PC-9 (cell line): Measurements from ENCODE around the gene POP5. TPM values are rescaled to one million over a fixed set of nuclear protein-coding genes. Genes with fewer than 3 reads are reported as not detected.

ENCODE experiments used
- BruUV-seq: library from RNA; stranded (reverse); fragments of 400-500 nt; replicated peaks from 2 replicates; lab custom pipeline; 2021; lab: Mats Ljungman, UMichigan
- CTCF ChIA-PET: fragments of 300-600 bp; sonication (Branson Sonifier 250); formaldehyde crosslinking; loops from one replicate; lab custom pipeline; 2022; ENCODE audit warnings: antibody characterized with exemption; lab: Charles Lee
- POLR2A ChIA-PET: fragments of 300-600 bp; sonication (Branson Sonifier 250); formaldehyde crosslinking; loops from one replicate; lab custom pipeline; 2022; ENCODE audit warnings: antibody characterized with exemption; ENCODE audit not compliant: unreplicated experiment; lab: Charles Lee
- DNase-seq, 2 experiments: peaks; one replicate each; pipeline versions ENCODE4 v3.0.0 to v3.0.0-alpha.2; 2015 to 2022; ENCODE audit warnings: mixed read lengths in 1 of 2
- H2AFZ ChIP-seq: fragments of 200-600 bp; sonication (generic); 2 replicates; pipeline ENCODE4 v1.8.1; 2017; ENCODE audit warnings: antibody characterized with exemption
- H3F3A ChIP-seq: fragments of 200-600 bp; sonication (generic); 2 replicates; pipeline ENCODE4 v1.8.1; 2017; ENCODE audit warnings: antibody characterized with exemption, mild to moderate bottlenecking, low read depth; ENCODE audit not compliant: insufficient read depth
- H3K27ac ChIP-seq: fragments of 200-600 bp; sonication (generic); 2 replicates; pipeline ENCODE4 v1.6.1; 2016; ENCODE audit warnings: mixed run types
- H3K27me3 ChIP-seq: fragments of 200-600 bp; sonication (generic); 2 replicates; pipeline ENCODE4 v1.6.1; 2016; ENCODE audit warnings: low read depth, mixed run types; ENCODE audit not compliant: insufficient read depth
- H3K36me3 ChIP-seq: fragments of 200-600 bp; sonication (generic); 2 replicates; pipeline ENCODE4 v1.6.1; 2016; ENCODE audit warnings: low read depth, mixed run types
- H3K4me1 ChIP-seq: fragments of 200-600 bp; sonication (generic); replicated peaks from 2 replicates; pipeline ENCODE4 v1.6.1; 2016; ENCODE audit warnings: mixed run types; ENCODE audit not compliant: insufficient read depth
- H3K4me2 ChIP-seq: fragments of 200-600 bp; sonication (generic); 2 replicates; pipeline ENCODE4 v1.6.1; 2017; ENCODE audit warnings: mixed run types
- H3K4me3 ChIP-seq: fragments of 200-600 bp; sonication (generic); 2 replicates; pipeline ENCODE4 v1.6.1; 2016; ENCODE audit warnings: mixed run types
- H3K79me2 ChIP-seq: fragments of 200-600 bp; sonication (generic); 2 replicates; pipeline ENCODE4 v1.6.1; 2017; ENCODE audit warnings: low read depth, mixed run types
- H3K9me2 ChIP-seq: fragments of 200-600 bp; sonication (generic); 2 replicates; pipeline ENCODE4 v1.8.1; 2017; ENCODE audit warnings: mild to moderate bottlenecking; ENCODE audit not compliant: insufficient read depth
- H3K9me3 ChIP-seq: fragments of 200-600 bp; sonication (generic); 2 replicates; pipeline ENCODE4 v1.8.1; 2016; ENCODE audit warnings: low read depth; ENCODE audit not compliant: insufficient read depth
- H4K20me1 ChIP-seq: fragments of 200-600 bp; sonication (generic); 2 replicates; pipeline ENCODE4 v1.8.1; 2017; ENCODE audit not compliant: insufficient read depth
- EZH2 ChIP-seq: fragments of 200-600 bp; sonication (generic); IDR thresholded peaks from 2 replicates; pipeline ENCODE4 v1.8.0; 2017; ENCODE audit warnings: antibody characterized with exemption, low read depth
- intact Hi-C: fragments of 100-400 bp; cut with micrococcal nuclease; formaldehyde crosslinking; loops from one replicate; pipeline ENCODE4 v1.10.0; 2022; ENCODE audit not compliant: unreplicated experiment
- total RNA-seq: library from RNA; stranded (reverse); gene quantifications from 2 replicates; pipeline ENCODE4 v1.2.3, GENCODE V29; 2021
- TF ChIP-seq, protein P1 (sequence below): fragments of 200-600 bp; sonication (generic); conservative IDR thresholded peaks from 2 replicates; pipeline ENCODE4 v1.6.1; 2017; ENCODE audit warnings: mixed run types, antibody characterized with exemption, mild to moderate bottlenecking, moderate library complexity

Gene POP5
- total RNA-seq, 1 experiment from 2014 or later = 26.5 TPM

DNA sequence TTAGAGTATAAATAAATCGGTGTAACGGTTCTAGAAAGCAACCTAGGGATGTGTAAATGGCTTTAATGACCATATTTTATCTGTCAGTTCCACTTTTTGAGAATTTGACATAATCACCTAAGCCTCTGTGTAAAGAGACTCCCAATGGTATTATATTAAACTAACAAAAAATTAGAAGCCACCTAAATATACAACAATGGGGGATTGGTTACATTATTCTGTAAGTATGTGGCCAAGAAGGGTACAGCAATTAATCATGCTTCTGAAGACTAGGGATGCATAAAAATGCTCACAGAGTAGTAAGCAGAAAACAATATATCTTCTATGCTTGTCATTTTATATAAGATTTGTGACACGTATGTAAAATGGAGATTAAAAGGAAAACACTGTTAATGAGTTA lies 36.5 kb downstream of the POP5 start:
- CTCF ChIA-PET = no interaction called here
- Histone ChIP-seq H3K36me3 (peaks cover 25% of the 10 kb centered on the region), H3K4me3 (no peak overlapping the region)

DNA sequence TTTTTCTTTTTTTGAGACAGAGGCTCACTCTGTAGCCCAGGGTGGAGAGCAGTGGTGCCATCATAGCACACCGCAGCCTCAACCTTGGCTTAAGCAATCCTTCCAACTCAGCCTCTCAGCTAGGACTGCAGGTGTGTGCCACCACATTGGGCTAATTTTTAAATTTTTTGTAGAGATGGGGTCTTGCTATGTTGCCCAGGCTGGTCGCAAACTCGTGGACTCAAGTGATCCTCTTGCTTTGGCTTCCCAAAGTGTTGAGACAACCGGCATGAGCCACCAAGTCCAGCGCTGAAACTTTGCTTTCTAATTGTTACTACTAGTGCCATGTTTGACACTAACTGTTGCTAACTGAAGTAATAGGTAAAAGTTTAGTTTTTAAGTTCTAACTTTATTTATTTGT lies 39.0 kb downstream of the POP5 start:
- no peak for TF ChIP-seq EZH2
- TF ChIP-seq, protein P1, sequence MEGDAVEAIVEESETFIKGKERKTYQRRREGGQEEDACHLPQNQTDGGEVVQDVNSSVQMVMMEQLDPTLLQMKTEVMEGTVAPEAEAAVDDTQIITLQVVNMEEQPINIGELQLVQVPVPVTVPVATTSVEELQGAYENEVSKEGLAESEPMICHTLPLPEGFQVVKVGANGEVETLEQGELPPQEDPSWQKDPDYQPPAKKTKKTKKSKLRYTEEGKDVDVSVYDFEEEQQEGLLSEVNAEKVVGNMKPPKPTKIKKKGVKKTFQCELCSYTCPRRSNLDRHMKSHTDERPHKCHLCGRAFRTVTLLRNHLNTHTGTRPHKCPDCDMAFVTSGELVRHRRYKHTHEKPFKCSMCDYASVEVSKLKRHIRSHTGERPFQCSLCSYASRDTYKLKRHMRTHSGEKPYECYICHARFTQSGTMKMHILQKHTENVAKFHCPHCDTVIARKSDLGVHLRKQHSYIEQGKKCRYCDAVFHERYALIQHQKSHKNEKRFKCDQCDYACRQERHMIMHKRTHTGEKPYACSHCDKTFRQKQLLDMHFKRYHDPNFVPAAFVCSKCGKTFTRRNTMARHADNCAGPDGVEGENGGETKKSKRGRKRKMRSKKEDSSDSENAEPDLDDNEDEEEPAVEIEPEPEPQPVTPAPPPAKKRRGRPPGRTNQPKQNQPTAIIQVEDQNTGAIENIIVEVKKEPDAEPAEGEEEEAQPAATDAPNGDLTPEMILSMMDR = no peak
- Histone ChIP-seq H2AFZ (no peak overlapping the region), H3K4me3 (no peak overlapping the region), H3K4me1 (peaks cover 26% of the 10 kb centered on the region), H3K79me2 (peaks cover 98% of the 10 kb centered on the region), H3K9me2 (no peaks in the 10 kb centered on the region), H3K36me3 (peaks cover 26% of the 10 kb centered on the region; the same call in 1 of the 2 replicates), H3F3A (peaks cover 12% of the 10 kb centered on the region; the same call in 1 of the 2 replicates), H3K27ac (no peak overlapping the region), H4K20me1 (peaks cover 86% of the 10 kb centered on the region), H3K27me3 (no peaks in the 10 kb centered on the region), H3K9me3 (no peaks in the 10 kb centered on the region), H3K4me2 (no peak overlapping the region)
- ChIA-PET POLR2A (no interaction called here), CTCF (no interaction called here)
- intact Hi-C loops = no loop called here
- no peak for DNase-seq
- BruUV-seq = no TSS peak

More for the DNA sequence above, 36.5 kb downstream of the POP5 start:
- no peak overlapping the region for H3K4me2 ChIP-seq
- no peak for DNase-seq
- intact Hi-C loops = no loop called here
- peaks cover 84% of the 10 kb centered on the region for H4K20me1 ChIP-seq
- no peak overlapping the region for H3K27ac ChIP-seq
- H3K9me2 ChIP-seq = no peaks in the 10 kb centered on the region
- no peaks in the 10 kb centered on the region for H3K9me3 ChIP-seq
- peaks cover 93% of the 10 kb centered on the region for H3K79me2 ChIP-seq
- no peak for TF ChIP-seq EZH2
- TF ChIP-seq, protein P1 = no peak
- POLR2A ChIA-PET = no interaction called here
- no peaks in the 10 kb centered on the region for H3K27me3 ChIP-seq
- H3F3A ChIP-seq = no peaks in the 10 kb centered on the region; the same call in 1 of the 2 replicates
- 0 out of 2 replicates have a peak, but pooled peaks cover 1% of the 10 kb centered on the region for H3K4me1 ChIP-seq
- BruUV-seq = no TSS peak
- H2AFZ ChIP-seq = no peak overlapping the region

- Histone ChIP-seq H3K9me3 (no peaks in the 10 kb centered on the region), H3K4me3 (no peak overlapping the region), H3K27ac (no peak overlapping the region), H3K79me2 (peaks cover 98% of the 10 kb centered on the region), H3K4me1 (peaks cover 44% of the 10 kb centered on the region), H3K27me3 (no peaks in the 10 kb centered on the region), H3K9me2 (no peaks in the 10 kb centered on the region), H3K36me3 (peaks cover 27% of the 10 kb centered on the region; the same call in 1 of the 2 replicates), H4K20me1 (peaks cover 93% of the 10 kb centered on the region), H2AFZ (no peak overlapping the region), H3K4me2 (no peak overlapping the region), H3F3A (peaks cover 13% of the 10 kb centered on the region; the same call in 1 of the 2 replicates)
- no peak for DNase-seq
- BruUV-seq = no TSS peak
- TF ChIP-seq, protein P1 = no peak
- TF ChIP-seq EZH2 = no peak
- intact Hi-C loops = no loop called here
- CTCF ChIA-PET = no interaction called here
- POLR2A ChIA-PET = no interaction called here
These were observed 40.8 kb downstream of the POP5 start for GRCh38 chr12:120540445-120540844.
